Bronchial epithelial cell (primary cell): ENCODE measurements around the gene ALOX5. TPM values are rescaled to one million over a fixed set of nuclear protein-coding genes. Genes with fewer than 3 reads are reported as not detected.
A peak's percentile ranks its signal among the peaks of the same experiment; 100 is the strongest.
"Not testable (repeated sequence)": the region's sequence is repeated elsewhere in the genome, so short reads cannot be mapped to it uniquely, and the experiment has no call there.

Source experiments
- DNase-seq: peaks from one replicate; pipeline ENCODE4 v3.0.0-alpha.2; 2010; ENCODE audit warnings: low read depth
- FAIRE-seq: peaks from 2 replicates; lab custom pipeline; 2011; peaks lifted over from hg19 to GRCh38; lab: Jason Lieb, UNC
- H3K27me3 ChIP-seq: 2 replicates; pipeline ENCODE4 v1.5.1; 2011; ENCODE audit warnings: low read length; ENCODE audit not compliant: control insufficient read depth, insufficient read depth
- H3K36me3 ChIP-seq: 2 replicates; pipeline ENCODE4 v1.5.1; 2011; ENCODE audit warnings: low read length; ENCODE audit not compliant: control insufficient read depth, insufficient read depth
- H3K4me3 ChIP-seq: 2 replicates; pipeline ENCODE4 v1.5.1; 2011; ENCODE audit warnings: mild to moderate bottlenecking, low read depth, low read length, control low read depth
- total RNA-seq: library from RNA; depleted of rRNA; stranded (reverse); fragments of >200 nt; gene quantifications from 2 replicates; pipeline ENCODE4 v1.2.1, GENCODE V29; 2014
- TF ChIP-seq, protein P1 (sequence below): IDR thresholded peaks from 2 replicates; pipeline ENCODE4 v1.5.1; 2011; ENCODE audit warnings: mild to moderate bottlenecking, moderate library complexity, low read length, control low read depth, inconsistent platforms; ENCODE audit not compliant: insufficient read depth, severe bottlenecking

Gene ALOX5
- total RNA-seq, 1 donor from 2014 or later, result 0.26 TPM

DNA sequence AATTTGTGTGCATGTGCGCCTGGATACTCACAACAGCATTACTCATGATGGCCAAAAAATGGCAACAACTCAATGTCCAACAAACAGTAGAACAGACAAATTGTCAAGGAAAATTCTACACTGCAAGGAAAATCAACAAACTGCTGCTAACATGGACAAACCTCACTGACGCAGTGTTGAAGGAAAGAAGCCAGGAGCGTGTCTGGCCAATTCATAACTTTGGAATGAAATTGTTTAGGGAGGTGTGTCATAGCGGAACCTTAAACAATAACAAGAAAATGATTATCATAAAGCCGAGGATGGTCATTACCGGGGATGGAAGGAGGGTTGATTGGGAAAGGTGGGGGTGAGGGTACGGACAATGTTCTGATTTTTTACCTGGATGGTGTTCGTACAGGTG, 29.1 kb downstream of the ALOX5 start:
- Histone ChIP-seq H3K36me3 (no peaks in the 10 kb centered on the region), H3K27me3 (no peaks in the 10 kb centered on the region), H3K4me3 (no peak overlapping the region)
- peak; percentile 21 for DNase-seq
- TF ChIP-seq, protein P1, sequence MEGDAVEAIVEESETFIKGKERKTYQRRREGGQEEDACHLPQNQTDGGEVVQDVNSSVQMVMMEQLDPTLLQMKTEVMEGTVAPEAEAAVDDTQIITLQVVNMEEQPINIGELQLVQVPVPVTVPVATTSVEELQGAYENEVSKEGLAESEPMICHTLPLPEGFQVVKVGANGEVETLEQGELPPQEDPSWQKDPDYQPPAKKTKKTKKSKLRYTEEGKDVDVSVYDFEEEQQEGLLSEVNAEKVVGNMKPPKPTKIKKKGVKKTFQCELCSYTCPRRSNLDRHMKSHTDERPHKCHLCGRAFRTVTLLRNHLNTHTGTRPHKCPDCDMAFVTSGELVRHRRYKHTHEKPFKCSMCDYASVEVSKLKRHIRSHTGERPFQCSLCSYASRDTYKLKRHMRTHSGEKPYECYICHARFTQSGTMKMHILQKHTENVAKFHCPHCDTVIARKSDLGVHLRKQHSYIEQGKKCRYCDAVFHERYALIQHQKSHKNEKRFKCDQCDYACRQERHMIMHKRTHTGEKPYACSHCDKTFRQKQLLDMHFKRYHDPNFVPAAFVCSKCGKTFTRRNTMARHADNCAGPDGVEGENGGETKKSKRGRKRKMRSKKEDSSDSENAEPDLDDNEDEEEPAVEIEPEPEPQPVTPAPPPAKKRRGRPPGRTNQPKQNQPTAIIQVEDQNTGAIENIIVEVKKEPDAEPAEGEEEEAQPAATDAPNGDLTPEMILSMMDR, result no peak
- no peak for FAIRE-seq

DNA sequence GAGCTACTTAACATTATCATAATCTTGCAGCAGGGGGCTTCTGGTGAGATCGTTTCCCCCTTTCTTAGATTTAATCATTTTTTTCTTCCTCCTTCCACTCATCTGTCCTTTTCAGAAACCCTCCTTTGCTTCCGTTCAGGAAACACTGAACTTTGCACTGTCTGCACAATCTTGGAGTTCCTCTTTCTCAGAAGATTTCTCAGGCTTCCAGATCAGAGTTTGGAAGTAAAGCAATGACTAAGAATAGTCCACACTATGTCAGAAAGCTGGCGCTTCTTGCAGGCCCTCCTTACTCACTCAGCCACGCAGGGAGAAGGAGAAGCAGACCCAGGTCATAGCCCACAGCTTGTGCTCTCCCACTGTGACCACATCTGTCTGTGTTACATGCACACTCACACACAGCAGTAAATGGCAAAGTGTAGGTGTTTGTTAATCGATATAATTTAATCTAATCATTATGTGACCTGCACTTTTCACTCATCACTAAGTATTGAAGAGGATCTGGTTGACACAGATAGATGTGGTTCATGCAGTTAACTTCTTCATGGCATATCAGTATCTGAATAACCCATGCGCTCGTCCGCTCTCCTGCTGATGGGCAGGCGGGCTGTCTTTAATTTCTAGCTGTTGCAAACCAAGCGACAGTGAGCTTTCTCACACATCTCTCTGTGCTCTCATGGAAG, 30.2 kb downstream of the ALOX5 start:
- TF ChIP-seq, protein P1, result no peak
- FAIRE-seq, result no peak
- Histone ChIP-seq H3K27me3 (no peaks in the 10 kb centered on the region), H3K4me3 (no peak overlapping the region), H3K36me3 (no peaks in the 10 kb centered on the region)
- no peak for DNase-seq

DNA sequence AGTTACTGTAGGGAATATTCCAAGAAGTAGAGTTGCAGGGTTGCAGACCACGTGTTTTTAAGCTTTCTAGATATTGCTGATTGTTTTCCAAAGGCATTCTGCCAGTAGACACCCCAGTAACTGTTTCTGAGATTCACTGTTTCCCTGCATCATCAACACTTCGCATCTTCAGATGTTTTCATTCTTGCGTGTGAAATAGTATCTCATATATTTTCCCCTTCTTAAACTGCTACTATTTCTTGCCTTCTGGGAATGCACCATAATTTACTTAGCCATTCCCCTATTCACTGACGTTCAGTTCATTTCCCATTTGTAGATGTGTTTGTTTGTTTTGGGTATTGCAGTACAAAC, 30.7 kb downstream of the ALOX5 start:
- DNase-seq (no peak), FAIRE-seq (no peak)
- TF ChIP-seq, protein P1, result no peak
- Histone ChIP-seq H3K27me3 (no peaks in the 10 kb centered on the region), H3K36me3 (no peaks in the 10 kb centered on the region), H3K4me3 (no peak overlapping the region)

DNA sequence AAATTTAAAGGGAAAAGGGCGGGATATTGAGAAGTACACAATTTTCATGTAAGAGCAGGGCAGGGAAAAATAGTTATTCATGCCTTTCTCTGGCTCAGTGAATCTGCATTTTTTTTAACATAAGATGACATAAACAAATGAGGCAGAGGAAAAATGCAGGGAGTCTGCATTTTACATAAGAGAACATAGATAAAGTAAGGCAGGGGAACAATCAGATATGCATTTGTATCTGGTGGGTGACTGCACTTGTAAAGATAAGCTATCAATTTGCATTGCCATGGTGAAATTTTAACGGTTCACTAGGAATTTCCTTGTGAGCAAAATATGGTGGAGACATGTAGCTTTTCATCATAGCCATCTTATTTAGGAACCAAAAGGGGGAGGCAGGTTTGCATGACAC, 33.5 kb downstream of the ALOX5 start:
- DNase-seq (no peak), FAIRE-seq (no peak)
- TF ChIP-seq, protein P1, result no peak
- no peak overlapping the region for H3K4me3 ChIP-seq
- no peaks in the 10 kb centered on the region for H3K36me3 ChIP-seq
- H3K27me3 ChIP-seq, result no peaks in the 10 kb centered on the region

DNA sequence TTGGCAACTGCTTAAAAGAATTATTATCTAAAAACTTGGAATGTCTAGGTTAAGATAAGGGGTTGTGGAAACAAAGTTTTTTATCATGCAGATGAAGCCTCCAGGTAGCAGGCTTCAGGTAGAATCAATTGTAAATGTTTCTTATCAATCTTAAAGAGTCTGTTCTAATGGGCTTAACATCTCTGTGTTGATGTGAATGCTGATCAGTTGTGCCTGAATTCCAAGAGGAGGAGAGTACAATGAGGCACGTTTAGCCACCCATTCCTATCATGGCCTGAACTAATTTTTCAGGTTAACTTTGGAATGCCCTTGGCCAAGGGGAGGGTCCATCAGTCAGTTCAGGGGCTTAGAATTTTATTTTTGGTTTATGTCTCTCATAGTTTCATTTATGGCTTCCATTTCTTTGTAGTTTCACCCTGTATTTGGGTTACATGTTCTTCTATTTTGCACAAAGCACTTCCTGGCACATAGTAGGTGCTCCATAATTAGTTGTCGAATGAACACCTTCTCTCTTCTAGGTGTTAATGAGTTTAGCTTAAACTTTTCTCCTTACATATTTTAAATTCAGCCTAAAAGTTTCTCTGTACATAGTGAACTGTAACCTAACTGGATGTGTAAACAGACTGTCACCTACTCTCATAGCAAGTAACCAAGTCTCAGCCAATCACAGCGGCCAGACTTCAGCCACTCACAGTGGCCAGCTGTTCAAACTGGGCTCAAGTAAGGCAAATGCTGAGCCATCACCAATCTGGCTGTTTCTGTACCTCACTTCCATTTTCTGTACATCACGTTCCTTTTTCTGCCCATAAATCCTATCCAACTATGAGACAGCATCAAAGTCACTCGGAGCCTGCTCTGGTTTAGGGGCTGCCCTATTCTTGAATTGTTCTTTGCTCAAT, 34.7 kb downstream of the ALOX5 start:
- Histone ChIP-seq H3K27me3 (no peaks in the 10 kb centered on the region), H3K36me3 (no peaks in the 10 kb centered on the region), H3K4me3 (no peak overlapping the region)
- DNase-seq (no peak), FAIRE-seq (no peak)
- TF ChIP-seq, protein P1, result no peak

DNA sequence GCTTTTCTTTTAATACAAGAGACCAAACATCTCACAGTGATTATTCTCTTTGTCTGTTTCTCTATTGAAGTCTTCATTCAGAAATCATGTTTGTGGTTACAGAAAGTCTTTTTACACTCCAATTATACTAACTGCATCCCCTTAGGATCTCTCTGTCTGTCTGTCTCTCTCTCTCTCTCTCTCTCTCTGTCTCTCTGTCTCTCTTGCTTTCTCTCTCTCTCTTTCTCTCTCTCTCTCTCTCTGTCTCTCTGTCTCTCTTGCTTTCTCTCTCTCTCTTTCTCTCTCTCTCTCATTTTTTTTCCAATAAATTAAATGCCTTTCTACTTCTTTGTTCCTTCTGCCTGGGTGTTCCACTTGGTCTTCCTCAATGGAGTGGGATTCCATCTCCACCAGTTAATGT, 35.3 kb downstream of the ALOX5 start:
- not testable (repeated sequence) for H3K4me3 ChIP-seq, DNase-seq, FAIRE-seq, H3K36me3 ChIP-seq, H3K27me3 ChIP-seq
